Ishikawa (cell line): ENCODE data around the gene MIEN1.

Experiments used
- CEBPB ChIP-seq: IDR thresholded peaks from 2 replicates; pipeline ENCODE4 v1.6.1; 2012
- CREB1 ChIP-seq: IDR thresholded peaks from 2 replicates; pipeline ENCODE4 v1.6.1; 2012; ENCODE audit warnings: low read depth
- EGR1 ChIP-seq: IDR thresholded peaks from 2 replicates; pipeline ENCODE4 v1.6.1; 2012
- EP300 ChIP-seq: IDR thresholded peaks from 2 replicates; pipeline ENCODE4 v1.6.1; 2012; ENCODE audit warnings: borderline replicate concordance
- FOXM1 ChIP-seq: IDR thresholded peaks from 2 replicates; pipeline ENCODE4 v1.6.1; 2012; ENCODE audit warnings: low read depth, borderline replicate concordance
- NFIC ChIP-seq: IDR thresholded peaks from 2 replicates; pipeline ENCODE4 v1.6.1; 2012
- RAD21 ChIP-seq: IDR thresholded peaks from 2 replicates; pipeline ENCODE4 v1.6.1; 2012; ENCODE audit warnings: low read depth
- TAF1 ChIP-seq: IDR thresholded peaks from 2 replicates; pipeline ENCODE4 v1.6.1; 2012; ENCODE audit warnings: low read depth, mild to moderate bottlenecking
- TCF12 ChIP-seq: IDR thresholded peaks from 2 replicates; pipeline ENCODE4 v1.6.1; 2012; ENCODE audit warnings: low read depth
- TEAD4 ChIP-seq: IDR thresholded peaks from 2 replicates; pipeline ENCODE4 v1.6.1; 2012
- YY1 ChIP-seq: IDR thresholded peaks from 2 replicates; pipeline ENCODE4 v1.6.1; 2012; ENCODE audit warnings: low read depth
- ZBTB7A ChIP-seq: IDR thresholded peaks from 2 replicates; pipeline ENCODE4 v1.6.1; 2012; ENCODE audit warnings: low read depth
- TF ChIP-seq, protein P1 (sequence below): IDR thresholded peaks from 2 replicates; pipeline ENCODE4 v1.6.1; 2012; ENCODE audit warnings: low read depth, mild to moderate bottlenecking
- TF ChIP-seq, protein P2 (sequence below): IDR thresholded peaks from 2 replicates; pipeline ENCODE4 v1.6.1; 2012
- TF ChIP-seq, protein P3 (sequence below): IDR thresholded peaks from 2 replicates; pipeline ENCODE4 v1.6.1; 2012

MIEN1 gene

DNA sequence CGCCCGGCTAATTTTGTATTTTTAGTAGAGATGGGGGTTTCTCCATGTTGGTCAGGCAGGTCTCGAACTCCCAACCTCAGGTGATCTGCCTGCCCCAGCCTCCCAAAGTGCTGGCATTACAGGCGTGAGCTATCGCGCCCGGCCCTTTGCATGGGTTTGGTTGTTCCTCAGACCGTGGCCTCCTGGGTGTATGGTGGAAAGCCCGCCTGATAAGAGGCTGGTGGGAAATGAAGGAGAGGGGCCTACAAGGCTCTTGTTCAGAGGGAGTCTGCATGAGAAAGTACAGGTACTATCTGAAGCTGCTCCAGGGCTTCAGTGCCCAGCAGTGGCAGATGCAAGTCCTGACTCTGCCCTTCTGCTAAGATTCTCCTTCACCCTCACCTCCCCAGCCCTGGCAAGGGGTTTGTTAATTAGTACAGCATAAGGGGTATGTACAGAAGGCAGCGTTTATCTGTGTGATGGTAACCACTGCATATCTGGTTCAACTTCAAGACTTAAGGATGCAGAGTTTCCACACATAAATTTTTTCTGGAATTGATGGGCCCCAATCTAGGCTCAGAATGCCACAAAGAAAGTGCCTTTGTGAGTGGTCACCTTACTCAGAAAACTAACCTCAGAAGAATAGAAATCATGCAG lies 31.6 kb upstream of the MIEN1 start:
- TF ChIP-seq FOXM1: no peak
- no peak for TF ChIP-seq TAF1
- TF ChIP-seq, protein P1, sequence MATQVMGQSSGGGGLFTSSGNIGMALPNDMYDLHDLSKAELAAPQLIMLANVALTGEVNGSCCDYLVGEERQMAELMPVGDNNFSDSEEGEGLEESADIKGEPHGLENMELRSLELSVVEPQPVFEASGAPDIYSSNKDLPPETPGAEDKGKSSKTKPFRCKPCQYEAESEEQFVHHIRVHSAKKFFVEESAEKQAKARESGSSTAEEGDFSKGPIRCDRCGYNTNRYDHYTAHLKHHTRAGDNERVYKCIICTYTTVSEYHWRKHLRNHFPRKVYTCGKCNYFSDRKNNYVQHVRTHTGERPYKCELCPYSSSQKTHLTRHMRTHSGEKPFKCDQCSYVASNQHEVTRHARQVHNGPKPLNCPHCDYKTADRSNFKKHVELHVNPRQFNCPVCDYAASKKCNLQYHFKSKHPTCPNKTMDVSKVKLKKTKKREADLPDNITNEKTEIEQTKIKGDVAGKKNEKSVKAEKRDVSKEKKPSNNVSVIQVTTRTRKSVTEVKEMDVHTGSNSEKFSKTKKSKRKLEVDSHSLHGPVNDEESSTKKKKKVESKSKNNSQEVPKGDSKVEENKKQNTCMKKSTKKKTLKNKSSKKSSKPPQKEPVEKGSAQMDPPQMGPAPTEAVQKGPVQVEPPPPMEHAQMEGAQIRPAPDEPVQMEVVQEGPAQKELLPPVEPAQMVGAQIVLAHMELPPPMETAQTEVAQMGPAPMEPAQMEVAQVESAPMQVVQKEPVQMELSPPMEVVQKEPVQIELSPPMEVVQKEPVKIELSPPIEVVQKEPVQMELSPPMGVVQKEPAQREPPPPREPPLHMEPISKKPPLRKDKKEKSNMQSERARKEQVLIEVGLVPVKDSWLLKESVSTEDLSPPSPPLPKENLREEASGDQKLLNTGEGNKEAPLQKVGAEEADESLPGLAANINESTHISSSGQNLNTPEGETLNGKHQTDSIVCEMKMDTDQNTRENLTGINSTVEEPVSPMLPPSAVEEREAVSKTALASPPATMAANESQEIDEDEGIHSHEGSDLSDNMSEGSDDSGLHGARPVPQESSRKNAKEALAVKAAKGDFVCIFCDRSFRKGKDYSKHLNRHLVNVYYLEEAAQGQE: no peak
- TF ChIP-seq EGR1: no peak
- no peak for TF ChIP-seq TEAD4
- no peak for TF ChIP-seq NFIC
- TF ChIP-seq TCF12: no peak
- TF ChIP-seq, protein P2, sequence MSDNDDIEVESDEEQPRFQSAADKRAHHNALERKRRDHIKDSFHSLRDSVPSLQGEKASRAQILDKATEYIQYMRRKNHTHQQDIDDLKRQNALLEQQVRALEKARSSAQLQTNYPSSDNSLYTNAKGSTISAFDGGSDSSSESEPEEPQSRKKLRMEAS: no peak
- no peak for TF ChIP-seq YY1
- TF ChIP-seq, protein P3, sequence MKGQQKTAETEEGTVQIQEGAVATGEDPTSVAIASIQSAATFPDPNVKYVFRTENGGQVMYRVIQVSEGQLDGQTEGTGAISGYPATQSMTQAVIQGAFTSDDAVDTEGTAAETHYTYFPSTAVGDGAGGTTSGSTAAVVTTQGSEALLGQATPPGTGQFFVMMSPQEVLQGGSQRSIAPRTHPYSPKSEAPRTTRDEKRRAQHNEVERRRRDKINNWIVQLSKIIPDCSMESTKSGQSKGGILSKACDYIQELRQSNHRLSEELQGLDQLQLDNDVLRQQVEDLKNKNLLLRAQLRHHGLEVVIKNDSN: no peak
- no peak for TF ChIP-seq ZBTB7A
- no peak for TF ChIP-seq EP300
- TF ChIP-seq CREB1: no peak
- TF ChIP-seq CEBPB: no peak
- no peak for TF ChIP-seq RAD21

DNA sequence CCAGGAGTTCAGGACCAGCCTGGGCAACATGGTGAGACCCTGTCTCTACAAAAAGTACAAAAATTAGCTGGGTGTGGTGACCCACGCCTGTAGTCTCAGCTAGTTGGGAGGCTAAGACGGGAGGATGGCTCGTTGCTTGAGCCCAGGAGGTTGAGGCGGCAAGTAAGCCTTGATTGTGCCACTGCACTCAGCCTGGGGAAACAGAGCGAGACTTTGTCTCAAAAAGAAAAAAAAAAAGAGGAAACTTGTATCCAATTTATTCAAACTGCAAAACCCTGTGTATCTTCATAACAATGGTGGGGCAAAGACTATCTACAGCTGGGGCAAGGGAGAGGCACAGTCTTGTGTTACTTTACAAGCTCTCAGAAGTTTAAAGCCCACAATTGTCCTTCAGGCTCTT lies 28.9 kb upstream of the MIEN1 start:
- TF ChIP-seq TCF12: no peak
- no peak for TF ChIP-seq FOXM1
- no peak for TF ChIP-seq EGR1
- TF ChIP-seq, protein P1: no peak
- TF ChIP-seq, protein P2: no peak
- TF ChIP-seq CREB1: no peak
- no peak for TF ChIP-seq TAF1

DNA sequence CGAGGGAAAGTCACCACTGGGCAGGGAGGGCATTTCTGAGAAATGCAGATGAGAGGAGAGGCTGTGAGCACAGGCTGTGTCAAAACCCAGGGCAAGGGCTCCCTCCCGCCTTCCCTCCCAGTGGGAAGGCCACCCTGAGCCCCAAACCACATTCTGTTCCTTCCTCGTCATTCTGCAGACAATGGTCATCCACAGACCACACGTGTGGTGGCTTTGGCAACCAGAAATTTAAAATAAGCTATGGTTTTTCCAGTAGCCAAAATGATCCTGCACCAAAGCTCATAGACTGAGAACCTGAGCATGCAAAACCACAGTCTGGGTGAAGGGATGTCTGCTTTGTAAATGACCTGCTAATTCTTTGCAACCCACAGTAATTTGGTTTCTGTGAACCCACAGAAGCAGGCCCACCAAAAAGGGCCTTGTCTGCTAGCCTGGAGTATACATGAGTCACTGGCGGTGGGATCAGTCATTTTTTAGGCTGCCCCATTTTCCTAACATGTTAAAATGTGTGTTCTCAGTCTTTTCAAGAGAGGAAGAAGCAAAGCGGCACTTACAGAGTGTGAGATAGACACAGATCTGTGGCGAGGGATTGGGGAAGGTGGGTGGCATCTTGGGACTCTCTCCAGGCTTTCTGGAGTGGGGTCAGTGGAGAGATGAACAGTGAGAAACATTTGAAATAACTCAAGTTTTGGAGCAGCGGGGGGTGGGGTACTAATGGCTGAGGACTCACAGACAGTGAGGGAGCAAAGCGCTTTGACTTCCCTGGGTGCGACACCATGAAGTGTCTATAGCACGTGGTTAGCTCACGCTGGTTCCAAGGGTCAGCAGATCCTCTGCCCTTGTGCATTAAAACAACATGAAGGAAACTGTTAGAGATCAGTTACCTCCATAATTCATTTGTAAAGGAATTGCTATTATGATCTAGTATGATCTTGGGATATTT lies 27.9 kb upstream of the MIEN1 start:
- TF ChIP-seq TCF12: no peak
- TF ChIP-seq FOXM1: no peak
- TF ChIP-seq, protein P3: no peak
- TF ChIP-seq TEAD4: no peak
- no peak for TF ChIP-seq EGR1
- TF ChIP-seq, protein P2: no peak
- TF ChIP-seq, protein P1: no peak
- no peak for TF ChIP-seq NFIC
- no peak for TF ChIP-seq CREB1
- TF ChIP-seq RAD21: no peak

DNA sequence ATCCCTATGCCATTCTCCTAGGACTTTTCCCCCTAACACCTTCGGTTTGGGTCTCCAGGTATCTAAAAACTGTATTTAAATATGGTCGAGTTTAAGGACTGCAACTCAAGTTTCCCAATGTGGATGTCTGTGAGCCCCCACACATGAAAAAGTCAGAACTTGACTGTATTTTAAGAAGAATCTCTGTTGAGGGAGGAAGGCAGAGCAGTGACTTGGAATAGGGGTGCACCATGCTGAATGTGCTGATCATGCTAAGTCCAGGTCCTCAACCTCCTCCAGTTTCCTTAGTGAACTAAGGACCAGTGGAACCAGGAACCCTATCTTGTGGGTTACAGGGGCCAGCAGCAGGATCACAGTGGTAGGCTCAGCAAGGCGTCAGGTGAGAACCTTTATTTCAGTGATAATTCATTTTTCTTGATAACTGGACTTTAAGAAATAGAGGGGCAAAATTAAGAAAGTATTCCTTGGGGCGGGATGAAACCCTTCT lies 26.9 kb upstream of the MIEN1 start:
- no peak for TF ChIP-seq TAF1
- TF ChIP-seq EP300: no peak
- no peak for TF ChIP-seq RAD21
- TF ChIP-seq, protein P2: no peak
- TF ChIP-seq CREB1: no peak
- no peak for TF ChIP-seq ZBTB7A
- TF ChIP-seq NFIC: no peak
- no peak for TF ChIP-seq FOXM1
- TF ChIP-seq TCF12: no peak
- no peak for TF ChIP-seq EGR1
- TF ChIP-seq, protein P3: no peak
- TF ChIP-seq, protein P1: no peak
- TF ChIP-seq YY1: no peak
